IMR-90 (cell line): ENCODE results near the gene ISCU.

Experiments
- BHLHE40 ChIP-seq: fragments of 150-350 bp; IDR thresholded peaks from 2 replicates; pipeline ENCODE4 v1.6.1; 2016; ENCODE audit warnings: mild to moderate bottlenecking, low read depth, low read length
- CHD1 ChIP-seq: IDR thresholded peaks from 2 replicates; pipeline ENCODE4 v1.6.1; 2012; ENCODE audit warnings: low read depth, low read length, improper control_type of control experiment
- POLR2A ChIP-seq: IDR thresholded peaks from 2 replicates; pipeline ENCODE4 v1.6.1; 2012; ENCODE audit warnings: mild to moderate bottlenecking, low read depth, low read length
- RAD21 ChIP-seq: IDR thresholded peaks from 2 replicates; pipeline ENCODE4 v1.6.1; 2012; ENCODE audit warnings: low read length, improper control_type of control experiment
- TF ChIP-seq, protein P1 (sequence below): conservative IDR thresholded peaks from 2 replicates; pipeline ENCODE4 v1.5.1; 2012; ENCODE audit warnings: mild to moderate bottlenecking, low read depth, low read length, improper control_type of control experiment

DNA sequence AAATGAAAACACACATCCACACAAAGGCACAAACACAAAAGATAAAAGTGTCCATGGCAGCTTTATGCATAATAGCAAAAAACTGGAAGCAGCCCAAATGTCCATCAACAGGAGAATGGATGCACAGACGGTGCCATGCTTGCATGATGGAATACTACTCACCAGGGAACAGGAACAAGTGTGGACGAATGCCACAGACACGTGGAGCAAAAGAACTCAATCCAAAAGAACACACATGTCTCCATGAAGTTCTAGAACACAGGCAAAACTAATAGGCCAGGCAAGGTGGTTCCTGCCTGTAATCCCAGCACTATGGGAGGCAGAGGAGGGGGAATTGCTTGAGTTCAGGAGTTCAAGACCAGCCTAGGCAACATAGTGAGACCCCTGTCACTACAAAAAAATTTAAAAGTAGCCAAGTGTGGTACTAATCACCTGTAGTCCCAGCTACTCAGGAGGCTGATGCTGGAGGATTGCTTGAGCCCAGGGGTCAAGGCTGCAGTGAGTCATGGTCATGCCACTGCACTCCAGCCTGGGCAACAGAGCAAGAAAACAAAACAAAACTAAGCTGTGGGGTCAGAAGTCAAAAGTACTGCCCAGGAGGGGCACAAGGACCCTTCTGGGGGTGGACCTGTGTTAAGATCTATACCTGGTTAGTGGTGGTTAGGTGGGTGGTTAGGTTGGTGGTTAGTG is 42.7 kb downstream of the ISCU start:
- TF ChIP-seq, protein P1, sequence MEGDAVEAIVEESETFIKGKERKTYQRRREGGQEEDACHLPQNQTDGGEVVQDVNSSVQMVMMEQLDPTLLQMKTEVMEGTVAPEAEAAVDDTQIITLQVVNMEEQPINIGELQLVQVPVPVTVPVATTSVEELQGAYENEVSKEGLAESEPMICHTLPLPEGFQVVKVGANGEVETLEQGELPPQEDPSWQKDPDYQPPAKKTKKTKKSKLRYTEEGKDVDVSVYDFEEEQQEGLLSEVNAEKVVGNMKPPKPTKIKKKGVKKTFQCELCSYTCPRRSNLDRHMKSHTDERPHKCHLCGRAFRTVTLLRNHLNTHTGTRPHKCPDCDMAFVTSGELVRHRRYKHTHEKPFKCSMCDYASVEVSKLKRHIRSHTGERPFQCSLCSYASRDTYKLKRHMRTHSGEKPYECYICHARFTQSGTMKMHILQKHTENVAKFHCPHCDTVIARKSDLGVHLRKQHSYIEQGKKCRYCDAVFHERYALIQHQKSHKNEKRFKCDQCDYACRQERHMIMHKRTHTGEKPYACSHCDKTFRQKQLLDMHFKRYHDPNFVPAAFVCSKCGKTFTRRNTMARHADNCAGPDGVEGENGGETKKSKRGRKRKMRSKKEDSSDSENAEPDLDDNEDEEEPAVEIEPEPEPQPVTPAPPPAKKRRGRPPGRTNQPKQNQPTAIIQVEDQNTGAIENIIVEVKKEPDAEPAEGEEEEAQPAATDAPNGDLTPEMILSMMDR, result no peak
- TF ChIP-seq POLR2A (no peak), RAD21 (no peak), CHD1 (no peak), BHLHE40 (no peak)
